GM19328 (cell line): ENCODE data around the gene NCAPD2.
A peak's percentile ranks its signal among the peaks of the same experiment; 100 is the strongest.

Experiments used
- ATAC-seq: cut with Tn5 transposase; IDR thresholded peaks from one replicate; pipeline ENCODE4 v1.9.1; 2021; ENCODE audit warnings: mild to moderate bottlenecking, moderate library complexity; ENCODE audit not compliant: unreplicated experiment

Gene NCAPD2, protein sequence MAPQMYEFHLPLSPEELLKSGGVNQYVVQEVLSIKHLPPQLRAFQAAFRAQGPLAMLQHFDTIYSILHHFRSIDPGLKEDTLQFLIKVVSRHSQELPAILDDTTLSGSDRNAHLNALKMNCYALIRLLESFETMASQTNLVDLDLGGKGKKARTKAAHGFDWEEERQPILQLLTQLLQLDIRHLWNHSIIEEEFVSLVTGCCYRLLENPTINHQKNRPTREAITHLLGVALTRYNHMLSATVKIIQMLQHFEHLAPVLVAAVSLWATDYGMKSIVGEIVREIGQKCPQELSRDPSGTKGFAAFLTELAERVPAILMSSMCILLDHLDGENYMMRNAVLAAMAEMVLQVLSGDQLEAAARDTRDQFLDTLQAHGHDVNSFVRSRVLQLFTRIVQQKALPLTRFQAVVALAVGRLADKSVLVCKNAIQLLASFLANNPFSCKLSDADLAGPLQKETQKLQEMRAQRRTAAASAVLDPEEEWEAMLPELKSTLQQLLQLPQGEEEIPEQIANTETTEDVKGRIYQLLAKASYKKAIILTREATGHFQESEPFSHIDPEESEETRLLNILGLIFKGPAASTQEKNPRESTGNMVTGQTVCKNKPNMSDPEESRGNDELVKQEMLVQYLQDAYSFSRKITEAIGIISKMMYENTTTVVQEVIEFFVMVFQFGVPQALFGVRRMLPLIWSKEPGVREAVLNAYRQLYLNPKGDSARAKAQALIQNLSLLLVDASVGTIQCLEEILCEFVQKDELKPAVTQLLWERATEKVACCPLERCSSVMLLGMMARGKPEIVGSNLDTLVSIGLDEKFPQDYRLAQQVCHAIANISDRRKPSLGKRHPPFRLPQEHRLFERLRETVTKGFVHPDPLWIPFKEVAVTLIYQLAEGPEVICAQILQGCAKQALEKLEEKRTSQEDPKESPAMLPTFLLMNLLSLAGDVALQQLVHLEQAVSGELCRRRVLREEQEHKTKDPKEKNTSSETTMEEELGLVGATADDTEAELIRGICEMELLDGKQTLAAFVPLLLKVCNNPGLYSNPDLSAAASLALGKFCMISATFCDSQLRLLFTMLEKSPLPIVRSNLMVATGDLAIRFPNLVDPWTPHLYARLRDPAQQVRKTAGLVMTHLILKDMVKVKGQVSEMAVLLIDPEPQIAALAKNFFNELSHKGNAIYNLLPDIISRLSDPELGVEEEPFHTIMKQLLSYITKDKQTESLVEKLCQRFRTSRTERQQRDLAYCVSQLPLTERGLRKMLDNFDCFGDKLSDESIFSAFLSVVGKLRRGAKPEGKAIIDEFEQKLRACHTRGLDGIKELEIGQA (N-terminal part only)

DNA sequence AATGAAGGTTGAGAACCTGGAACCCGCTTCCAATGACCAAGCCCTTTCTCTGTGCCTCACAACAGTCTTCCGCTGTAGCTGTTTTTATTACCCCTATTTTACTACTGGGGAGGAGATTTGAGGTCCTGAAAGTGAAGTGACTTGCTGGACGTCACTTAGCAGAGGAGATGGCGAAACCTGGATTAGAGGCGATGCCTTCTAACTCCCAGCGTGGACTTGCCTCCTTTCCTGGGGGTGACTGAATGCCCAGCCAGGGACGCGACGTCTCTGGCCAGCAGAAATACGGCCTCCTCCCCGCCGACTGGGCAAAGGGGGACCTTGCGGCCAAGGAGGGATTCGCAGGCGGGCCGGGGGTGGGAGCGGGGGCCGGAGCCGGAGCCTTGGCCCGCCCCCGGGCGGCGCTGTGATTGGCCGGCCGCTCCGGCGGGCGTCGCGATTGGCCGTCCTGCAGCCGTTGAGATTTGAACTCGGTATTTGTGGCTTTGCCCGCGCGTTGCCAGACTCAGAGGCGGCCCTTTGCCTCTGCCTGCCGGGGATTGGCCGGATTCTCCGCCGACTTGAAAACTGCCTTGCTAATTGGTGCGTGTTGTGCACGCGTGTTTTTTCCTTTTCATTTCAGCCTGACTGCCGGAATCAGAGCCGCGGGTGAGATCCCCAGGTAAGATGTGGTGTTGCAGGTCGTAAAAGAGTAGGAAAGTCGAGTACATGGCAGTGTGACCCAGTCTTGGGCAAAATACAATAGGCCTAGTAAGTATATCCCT is at the start of gene NCAPD2:
Gene NCAPD2, plus strand, starts transcription at position 606 of the 761 bp plus-strand sequence. CDS start 997 bp downstream, outside the sequence.
- ATAC-seq, result peak; percentile 83

DNA sequence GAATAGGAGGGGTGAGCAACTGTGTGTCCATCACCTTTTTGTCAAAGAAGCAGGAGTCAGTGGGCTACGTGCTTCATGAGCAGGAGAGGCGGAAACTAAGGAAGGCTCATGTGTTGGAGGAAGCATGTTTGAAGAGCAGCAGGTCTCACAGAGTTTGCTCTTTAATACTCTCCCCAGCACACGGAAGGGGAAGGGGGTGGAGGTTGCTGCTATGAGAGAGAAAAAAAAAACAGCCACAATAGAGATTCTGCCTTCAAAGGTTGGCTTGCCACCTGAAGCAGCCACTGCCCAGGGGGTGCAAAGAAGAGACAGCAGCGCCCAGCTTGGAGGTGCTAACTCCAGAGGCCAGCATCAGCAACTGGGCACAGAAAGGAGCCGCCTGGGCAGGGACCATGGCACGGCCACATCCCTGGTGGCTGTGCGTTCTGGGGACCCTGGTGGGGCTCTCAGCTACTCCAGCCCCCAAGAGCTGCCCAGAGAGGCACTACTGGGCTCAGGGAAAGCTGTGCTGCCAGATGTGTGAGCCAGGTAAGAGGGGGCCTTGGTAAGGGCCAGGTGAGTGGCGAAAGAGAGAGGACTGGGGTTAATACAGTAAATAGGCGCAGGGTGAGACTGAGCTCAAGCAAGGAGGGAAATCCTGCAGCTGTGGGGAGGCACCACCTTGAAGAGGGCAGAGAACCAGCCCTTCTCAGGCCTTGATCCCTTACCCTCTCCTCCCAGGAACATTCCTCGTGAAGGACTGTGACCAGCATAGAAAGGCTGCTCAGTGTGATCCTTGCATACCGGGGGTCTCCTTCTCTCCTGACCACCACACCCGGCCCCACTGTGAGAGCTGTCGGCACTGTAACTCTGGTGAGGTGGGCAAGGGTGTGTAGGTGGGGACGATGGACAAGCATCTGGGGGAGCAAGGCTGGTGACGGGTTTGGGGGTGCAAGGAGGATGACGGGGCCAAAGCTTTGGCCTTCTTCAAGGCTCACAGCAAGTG is 48.9 kb upstream of the NCAPD2 start, which contains the start of gene CD27:
Gene CD27, plus strand, starts transcription at position 252 of the 985 bp plus-strand sequence. Its CDS starts 141 bp downstream, at position 393.
- ATAC-seq, result no peak

DNA sequence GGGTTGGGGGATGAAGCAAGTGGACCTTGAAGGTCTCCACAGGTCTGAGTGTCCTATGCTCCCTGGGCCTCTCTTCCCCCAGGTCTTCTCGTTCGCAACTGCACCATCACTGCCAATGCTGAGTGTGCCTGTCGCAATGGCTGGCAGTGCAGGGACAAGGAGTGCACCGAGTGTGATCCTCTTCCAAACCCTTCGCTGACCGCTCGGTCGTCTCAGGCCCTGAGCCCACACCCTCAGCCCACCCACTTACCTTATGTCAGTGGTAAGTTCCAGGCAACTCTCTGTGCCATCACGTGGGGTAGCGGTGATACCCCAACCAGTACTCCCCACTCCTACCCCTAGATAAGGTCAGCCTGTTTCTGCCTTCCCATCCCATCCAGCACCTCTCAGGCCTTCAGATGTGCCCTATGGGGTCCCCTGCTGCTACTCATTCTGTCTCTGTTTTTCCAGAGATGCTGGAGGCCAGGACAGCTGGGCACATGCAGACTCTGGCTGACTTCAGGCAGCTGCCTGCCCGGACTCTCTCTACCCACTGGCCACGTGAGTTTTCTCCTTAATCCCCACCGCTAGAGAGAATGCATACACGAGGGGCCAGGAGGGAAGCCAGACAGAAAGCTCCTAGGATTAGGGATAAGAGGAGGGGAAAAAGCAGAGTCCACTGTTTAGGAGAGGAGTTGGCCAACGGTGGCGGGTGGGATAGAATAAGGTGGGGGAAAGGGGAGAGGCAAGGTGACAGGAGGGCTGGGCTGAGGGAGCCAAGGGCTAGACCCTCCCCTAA is 43.6 kb upstream of the NCAPD2 start:
- no peak for ATAC-seq

DNA sequence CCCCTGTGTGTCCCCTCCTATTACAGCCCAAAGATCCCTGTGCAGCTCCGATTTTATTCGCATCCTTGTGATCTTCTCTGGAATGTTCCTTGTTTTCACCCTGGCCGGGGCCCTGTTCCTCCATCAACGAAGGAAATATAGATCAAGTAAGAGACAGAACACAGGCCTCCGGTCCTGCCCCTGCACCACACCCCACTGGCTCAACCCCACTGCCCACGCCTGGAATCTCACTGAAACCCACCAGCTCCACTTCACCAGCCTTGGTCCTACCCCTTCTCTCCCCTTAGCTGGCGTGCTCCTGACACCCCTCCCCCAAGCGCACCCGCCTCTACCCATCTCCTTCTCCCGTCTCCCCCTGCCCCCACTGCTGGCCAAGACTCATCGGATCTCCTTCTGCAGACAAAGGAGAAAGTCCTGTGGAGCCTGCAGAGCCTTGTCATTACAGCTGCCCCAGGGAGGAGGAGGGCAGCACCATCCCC is 43.0 kb upstream of the NCAPD2 start:
- no peak for ATAC-seq

DNA sequence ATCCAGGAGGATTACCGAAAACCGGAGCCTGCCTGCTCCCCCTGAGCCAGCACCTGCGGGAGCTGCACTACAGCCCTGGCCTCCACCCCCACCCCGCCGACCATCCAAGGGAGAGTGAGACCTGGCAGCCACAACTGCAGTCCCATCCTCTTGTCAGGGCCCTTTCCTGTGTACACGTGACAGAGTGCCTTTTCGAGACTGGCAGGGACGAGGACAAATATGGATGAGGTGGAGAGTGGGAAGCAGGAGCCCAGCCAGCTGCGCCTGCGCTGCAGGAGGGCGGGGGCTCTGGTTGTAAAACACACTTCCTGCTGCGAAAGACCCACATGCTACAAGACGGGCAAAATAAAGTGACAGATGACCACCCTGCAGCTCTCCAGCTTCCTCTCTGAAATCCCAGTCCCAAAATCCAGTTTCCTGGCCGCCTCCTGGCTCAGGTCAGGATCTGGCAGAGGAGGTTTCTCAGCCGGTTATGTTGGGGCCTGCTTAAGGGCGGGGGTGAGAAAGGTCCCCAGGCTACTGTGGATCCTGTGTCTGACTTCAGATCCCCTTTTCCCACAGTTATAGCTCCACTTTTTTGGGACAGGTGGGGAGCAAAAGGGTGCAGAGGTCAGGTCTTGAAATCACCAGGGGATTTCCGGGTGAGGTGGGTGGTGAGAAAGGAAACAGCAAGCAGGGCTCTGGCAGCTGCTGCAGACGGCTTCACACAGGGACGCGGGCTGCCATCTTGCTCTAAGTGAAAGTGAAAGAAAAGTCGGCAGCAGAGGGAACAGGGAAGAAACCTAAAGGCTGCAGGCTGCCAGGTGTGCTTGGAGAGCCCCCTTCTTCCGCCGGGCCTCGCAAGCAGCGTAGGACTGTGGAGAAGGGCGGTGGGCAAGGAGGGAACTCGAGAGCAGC is 42.3 kb upstream of the NCAPD2 start, which contains the start of gene TAPBPL:
Gene TAPBPL, plus strand, starts transcription at position 695 of the 897 bp plus-strand sequence. CDS start 207 bp downstream, outside the sequence.
- ATAC-seq, result peak; percentile 69

DNA sequence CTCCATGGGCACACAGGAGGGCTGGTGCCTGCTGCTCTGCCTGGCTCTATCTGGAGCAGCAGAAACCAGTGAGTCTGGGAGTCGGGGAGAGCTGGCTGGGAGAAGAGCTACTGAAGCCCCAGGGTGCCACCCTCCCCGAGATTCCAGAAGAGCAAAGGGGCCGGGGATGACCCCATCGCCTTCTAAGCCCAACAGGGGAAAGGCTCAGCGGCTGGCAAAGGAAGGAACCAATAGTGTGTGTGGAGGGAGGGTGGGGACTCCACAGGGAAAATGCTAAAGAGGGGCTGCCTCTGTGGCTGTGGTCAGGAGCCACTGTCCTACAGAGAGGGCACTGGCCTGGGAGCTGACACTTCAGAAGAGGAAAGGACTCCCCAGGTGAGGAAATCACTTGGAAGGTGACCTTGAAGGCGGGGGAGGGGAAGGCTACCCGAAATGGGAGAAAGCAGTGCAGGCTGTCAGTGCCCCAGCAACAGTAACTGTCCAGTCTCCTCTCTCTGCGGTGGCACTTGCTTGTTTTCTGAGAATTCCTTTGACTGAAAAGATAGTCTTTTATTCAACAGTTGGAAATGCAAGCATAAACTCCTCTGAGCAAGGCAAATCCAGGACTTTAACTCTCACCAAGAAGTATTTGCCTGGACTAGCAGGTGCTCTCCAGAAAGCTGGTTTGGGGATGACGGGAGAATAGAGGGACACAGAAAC is 41.5 kb upstream of the NCAPD2 start:
- ATAC-seq, result no peak

DNA sequence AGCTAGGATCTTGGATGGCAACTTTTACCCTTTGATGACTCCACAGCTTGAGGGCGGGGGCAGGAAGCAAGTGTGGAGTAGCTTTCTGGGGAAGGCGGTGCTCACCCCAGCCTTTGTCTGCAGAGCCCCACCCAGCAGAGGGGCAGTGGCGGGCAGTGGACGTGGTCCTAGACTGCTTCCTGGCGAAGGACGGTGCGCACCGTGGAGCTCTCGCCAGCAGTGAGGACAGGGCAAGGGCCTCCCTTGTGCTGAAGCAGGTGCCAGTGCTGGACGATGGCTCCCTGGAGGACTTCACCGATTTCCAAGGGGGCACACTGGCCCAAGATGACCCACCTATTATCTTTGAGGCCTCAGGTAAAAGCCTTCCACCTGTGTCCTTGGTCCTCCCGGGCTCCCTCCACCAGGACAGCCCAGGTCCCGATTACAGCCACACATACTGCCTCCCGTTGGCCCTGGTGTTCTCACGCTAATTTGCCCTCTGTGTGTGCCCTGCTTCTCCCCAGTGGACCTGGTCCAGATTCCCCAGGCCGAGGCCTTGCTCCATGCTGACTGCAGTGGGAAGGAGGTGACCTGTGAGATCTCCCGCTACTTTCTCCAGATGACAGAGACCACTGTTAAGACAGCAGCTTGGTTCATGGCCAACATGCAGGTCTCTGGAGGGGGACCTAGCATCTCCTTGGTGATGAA is 40.8 kb upstream of the NCAPD2 start:
- ATAC-seq, result no peak

DNA sequence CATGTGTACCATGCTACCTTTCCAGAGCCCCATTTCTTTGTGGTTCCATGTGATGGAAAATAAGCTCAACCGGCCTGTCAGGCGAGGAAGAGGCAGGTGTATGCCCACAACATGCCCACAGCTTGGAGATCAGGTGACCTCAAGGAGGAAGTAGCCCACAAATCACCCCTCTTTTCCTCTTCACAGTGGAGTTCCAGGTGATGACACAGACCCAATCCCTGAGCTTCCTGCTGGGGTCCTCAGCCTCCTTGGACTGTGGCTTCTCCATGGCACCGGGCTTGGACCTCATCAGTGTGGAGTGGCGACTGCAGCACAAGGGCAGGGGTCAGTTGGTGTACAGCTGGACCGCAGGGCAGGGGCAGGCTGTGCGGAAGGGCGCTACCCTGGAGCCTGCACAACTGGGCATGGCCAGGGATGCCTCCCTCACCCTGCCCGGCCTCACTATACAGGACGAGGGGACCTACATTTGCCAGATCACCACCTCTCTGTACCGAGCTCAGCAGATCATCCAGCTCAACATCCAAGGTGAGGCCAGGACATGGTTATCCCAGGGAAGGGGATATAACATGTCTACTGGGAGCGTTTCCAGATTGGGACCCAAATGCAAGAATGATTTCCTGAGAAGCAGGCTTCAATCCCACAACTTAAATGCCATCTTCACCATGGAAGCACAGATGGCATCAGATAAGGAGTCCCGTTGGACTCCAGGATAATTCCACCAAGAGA is 36.5 kb upstream of the NCAPD2 start:
- ATAC-seq, result no peak

DNA sequence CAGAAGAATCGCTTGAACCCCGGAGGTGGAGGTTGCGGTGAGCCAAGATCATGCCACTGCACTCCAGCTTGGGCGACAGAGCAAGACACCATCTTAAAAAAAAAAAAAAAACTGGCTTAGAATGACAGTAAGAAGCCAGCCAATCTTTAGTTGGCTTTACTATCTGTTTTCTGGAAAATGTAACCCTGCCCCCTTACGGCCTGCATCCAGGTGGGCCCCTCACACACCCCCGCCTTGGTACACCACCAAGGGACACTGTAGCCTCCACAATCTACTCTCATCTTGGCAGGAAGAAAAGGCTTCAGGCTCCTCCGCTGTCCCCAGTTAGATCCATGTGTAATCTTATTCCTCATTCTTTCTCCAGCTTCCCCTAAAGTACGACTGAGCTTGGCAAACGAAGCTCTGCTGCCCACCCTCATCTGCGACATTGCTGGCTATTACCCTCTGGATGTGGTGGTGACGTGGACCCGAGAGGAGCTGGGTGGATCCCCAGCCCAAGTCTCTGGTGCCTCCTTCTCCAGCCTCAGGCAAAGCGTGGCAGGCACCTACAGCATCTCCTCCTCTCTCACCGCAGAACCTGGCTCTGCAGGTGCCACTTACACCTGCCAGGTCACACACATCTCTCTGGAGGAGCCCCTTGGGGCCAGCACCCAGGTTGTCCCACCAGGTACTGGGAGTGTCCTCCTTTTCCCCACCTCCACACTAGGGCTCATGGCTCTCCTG is 35.5 kb upstream of the NCAPD2 start:
- ATAC-seq, result no peak

DNA sequence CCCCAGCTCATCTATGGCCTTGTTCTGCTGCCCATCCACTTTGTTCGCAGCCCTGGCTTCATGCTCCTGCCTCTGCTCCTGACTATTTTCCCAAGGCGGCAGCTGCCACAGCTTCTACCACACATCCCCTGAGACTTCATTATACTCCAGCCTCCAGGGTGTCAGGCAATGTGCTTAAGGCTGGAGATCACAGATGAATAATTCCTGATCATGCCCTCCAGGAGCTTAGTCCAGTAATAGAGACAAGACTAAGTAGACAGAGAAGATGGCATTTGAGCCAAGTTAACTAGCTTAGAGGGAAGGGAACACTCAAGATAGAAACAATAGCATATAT is 34.9 kb upstream of the NCAPD2 start:
- no peak for ATAC-seq

DNA sequence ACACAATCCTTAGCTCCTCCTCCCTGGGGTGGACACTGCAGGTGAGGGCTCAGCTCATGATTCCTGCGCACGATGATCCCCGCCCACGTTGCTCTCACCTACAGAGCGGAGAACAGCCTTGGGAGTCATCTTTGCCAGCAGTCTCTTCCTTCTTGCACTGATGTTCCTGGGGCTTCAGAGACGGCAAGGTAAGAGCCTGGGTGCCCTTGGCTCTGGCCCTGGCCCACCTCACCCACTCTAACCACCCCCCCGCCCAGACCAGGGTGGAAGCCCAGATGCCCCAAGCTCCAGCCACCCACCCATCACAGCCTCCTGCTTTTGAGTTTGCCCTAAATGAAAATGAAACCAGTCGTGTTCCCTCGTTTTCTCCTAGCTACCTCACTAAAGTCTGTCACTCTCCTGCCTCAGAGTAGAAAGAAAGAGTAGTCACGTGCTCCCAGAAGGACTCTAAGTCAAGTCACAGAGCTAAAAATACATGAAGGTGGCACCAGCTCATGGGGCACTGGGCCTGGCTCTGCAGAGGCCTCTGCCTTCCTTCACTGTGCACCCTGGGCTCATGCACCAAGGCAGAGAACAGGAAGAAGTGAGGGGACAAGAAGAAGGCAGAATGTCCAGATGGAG is 33.0 kb upstream of the NCAPD2 start:
- no peak for ATAC-seq

DNA sequence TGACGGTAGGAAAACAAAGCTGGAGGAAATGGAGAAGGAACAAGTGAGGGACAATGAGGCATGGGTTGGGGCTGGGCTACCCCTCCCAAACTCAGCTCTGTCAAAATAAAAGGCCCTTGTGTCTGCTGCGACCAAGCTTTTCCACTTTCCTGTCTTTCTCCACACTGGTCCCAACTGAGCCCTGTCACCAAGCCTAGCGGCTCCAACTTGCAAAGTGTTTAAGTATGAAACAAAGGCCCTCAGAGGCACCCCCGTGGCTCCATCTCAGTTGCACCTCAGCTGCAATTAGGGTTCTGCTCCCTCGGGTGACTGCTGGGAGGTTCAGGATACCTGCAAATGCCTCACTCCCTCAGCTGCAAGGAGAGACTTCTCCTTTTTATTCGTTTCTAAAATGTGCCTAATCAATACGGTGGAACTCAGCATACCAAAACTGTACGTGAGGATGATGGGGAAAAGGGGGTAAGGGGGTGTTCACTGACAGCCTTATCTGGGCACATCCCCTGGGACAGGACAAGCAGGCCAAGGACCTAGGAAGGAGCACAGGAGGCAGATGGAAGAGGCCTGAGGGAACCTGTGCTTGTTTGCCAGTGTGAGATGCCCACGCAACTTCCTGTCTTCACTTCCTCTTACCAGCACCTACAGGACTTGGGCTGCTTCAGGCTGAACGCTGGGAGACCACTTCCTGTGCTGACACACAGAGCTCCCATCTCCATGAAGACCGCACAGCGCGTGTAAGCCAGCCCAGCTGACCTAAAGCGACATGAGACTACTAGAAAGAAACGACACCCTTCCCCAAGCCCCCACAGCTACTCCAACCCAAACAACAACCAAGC is 32.3 kb upstream of the NCAPD2 start:
- ATAC-seq, result no peak
